Mesothelial cell of epicardium (in vitro differentiated cells): ENCODE measurements around the gene GARNL3. TPM values are rescaled to one million over a fixed set of nuclear protein-coding genes. Genes with fewer than 3 reads are reported as not detected.
A peak's percentile ranks its signal among the peaks of the same experiment; 100 is the strongest.

Experiments
- DNase-seq, 2 experiments: peaks; one replicate each; pipeline ENCODE4 v3.0.0; 2021; ENCODE audit warnings: low spot score in 2 of 2; ENCODE audit not compliant: unreplicated experiment in 2 of 2
- H3K27ac Mint-ChIP-seq: 2 replicates; pipeline ENCODE4 v1.8.0; 2021; ENCODE audit warnings: mixed read lengths
- H3K27me3 Mint-ChIP-seq: 2 replicates; pipeline ENCODE4 v1.8.0; 2021; ENCODE audit warnings: low read depth, mixed read lengths
- H3K36me3 Mint-ChIP-seq: 2 replicates; pipeline ENCODE4 v1.8.0; 2021; ENCODE audit warnings: mixed read lengths
- H3K4me1 Mint-ChIP-seq: 2 replicates; pipeline ENCODE4 v1.8.0; 2021; ENCODE audit warnings: mixed read lengths
- H3K4me3 Mint-ChIP-seq: 2 replicates; pipeline ENCODE4 v1.8.0; 2021; ENCODE audit warnings: mild to moderate bottlenecking, moderate library complexity, mixed read lengths
- H3K9me3 Mint-ChIP-seq: 2 replicates; pipeline ENCODE4 v1.8.0; 2021; ENCODE audit warnings: mixed read lengths
- CTCF ChIP-seq: fragments of 200-600 bp; sonication (generic); IDR thresholded peaks from one replicate; pipeline ENCODE4 v1.5.0; 2021; ENCODE audit warnings: antibody characterized with exemption; ENCODE audit not compliant: unreplicated experiment
- total RNA-seq: library from RNA; stranded (reverse); gene quantifications from 3 replicates; pipeline ENCODE4 v1.2.1, GENCODE V29; 2021

Gene GARNL3
- total RNA-seq, 1 donor from 2014 or later, result 51.5 TPM

GRCh38 chr9:127219520-127219919 lies 45.1 kb upstream of the GARNL3 start:
- Mint-ChIP-seq H3K27me3 (no peaks in the 10 kb centered on the region), H3K9me3 (no peaks in the 10 kb centered on the region), H3K4me1 (peaks cover 4% of the 10 kb centered on the region), H3K36me3 (no peaks in the 10 kb centered on the region), H3K4me3 (no peak overlapping the region), H3K27ac (no peak overlapping the region)
- no peak for DNase-seq
- no peak for TF ChIP-seq CTCF

GRCh38 chr9:127221695-127222094 lies 42.9 kb upstream of the GARNL3 start:
- Mint-ChIP-seq H3K27ac (no peak overlapping the region), H3K27me3 (peaks cover 5% of the 10 kb centered on the region), H3K36me3 (no peaks in the 10 kb centered on the region), H3K9me3 (no peaks in the 10 kb centered on the region), H3K4me3 (no peak overlapping the region), H3K4me1 (peaks cover 8% of the 10 kb centered on the region)
- no peak for DNase-seq
- TF ChIP-seq CTCF, result no peak

GRCh38 chr9:127222388-127223095 lies 42.0 kb upstream of the GARNL3 start:
- no peaks in the 10 kb centered on the region for H3K9me3 Mint-ChIP-seq
- TF ChIP-seq CTCF, result no peak
- peaks cover 5% of the 10 kb centered on the region for H3K27me3 Mint-ChIP-seq
- H3K4me3 Mint-ChIP-seq, result no peak overlapping the region
- no peak overlapping the region for H3K27ac Mint-ChIP-seq
- no peak for DNase-seq
- H3K36me3 Mint-ChIP-seq, result no peaks in the 10 kb centered on the region
- peaks cover 8% of the 10 kb centered on the region for H3K4me1 Mint-ChIP-seq

- no peak for DNase-seq
- Mint-ChIP-seq H3K27ac (peak overlapping the region; percentile 14), H3K4me1 (peaks cover 10% of the 10 kb centered on the region), H3K27me3 (peaks cover 5% of the 10 kb centered on the region), H3K9me3 (no peaks in the 10 kb centered on the region), H3K4me3 (peak overlapping the region; percentile 18), H3K36me3 (peaks cover 1% of the 10 kb centered on the region)
- TF ChIP-seq CTCF, result no peak
Observed at GRCh38 chr9:127223266-127223665, 41.3 kb upstream of the GARNL3 start.

GRCh38 chr9:127223810-127224177 lies 40.8 kb upstream of the GARNL3 start:
- Mint-ChIP-seq H3K4me3 (peak overlapping the region; percentile 81), H3K4me1 (peaks cover 10% of the 10 kb centered on the region), H3K27me3 (peaks cover 5% of the 10 kb centered on the region), H3K36me3 (peaks cover 1% of the 10 kb centered on the region), H3K27ac (peak overlapping the region; percentile 61), H3K9me3 (no peaks in the 10 kb centered on the region)
- no peak for DNase-seq
- no peak for TF ChIP-seq CTCF
